ENCODE results near the gene RPP38.

Gene RPP38

DNA sequence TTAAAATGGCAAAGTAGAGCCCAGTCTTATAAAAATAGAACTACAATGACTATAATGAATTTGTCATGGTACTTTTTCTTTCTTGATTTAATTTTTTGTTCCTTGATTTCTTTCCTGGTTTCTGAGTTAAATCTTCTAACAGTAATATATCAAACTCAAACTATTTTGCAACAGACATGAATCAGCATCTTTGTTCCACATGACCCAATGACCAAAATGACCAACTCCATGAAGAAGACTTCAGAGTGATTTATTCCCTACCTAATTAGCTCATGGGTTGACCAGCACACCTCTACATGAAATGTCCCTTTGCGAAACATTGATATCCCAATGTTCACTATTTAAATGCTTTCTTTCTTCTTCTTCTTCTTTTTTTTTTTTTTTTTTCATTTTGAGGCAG, 40.5 kb downstream of the RPP38 start:
- TF ChIP-seq, protein P1, sequence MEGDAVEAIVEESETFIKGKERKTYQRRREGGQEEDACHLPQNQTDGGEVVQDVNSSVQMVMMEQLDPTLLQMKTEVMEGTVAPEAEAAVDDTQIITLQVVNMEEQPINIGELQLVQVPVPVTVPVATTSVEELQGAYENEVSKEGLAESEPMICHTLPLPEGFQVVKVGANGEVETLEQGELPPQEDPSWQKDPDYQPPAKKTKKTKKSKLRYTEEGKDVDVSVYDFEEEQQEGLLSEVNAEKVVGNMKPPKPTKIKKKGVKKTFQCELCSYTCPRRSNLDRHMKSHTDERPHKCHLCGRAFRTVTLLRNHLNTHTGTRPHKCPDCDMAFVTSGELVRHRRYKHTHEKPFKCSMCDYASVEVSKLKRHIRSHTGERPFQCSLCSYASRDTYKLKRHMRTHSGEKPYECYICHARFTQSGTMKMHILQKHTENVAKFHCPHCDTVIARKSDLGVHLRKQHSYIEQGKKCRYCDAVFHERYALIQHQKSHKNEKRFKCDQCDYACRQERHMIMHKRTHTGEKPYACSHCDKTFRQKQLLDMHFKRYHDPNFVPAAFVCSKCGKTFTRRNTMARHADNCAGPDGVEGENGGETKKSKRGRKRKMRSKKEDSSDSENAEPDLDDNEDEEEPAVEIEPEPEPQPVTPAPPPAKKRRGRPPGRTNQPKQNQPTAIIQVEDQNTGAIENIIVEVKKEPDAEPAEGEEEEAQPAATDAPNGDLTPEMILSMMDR (IDR thresholded peaks at IDR 0.05; ENCODE audit: poor library complexity, severe bottlenecking) = no peak
- Histone ChIP-seq H3K9me3 (ENCODE audit: severe bottlenecking) (no peaks in the 10 kb centered on the region), H3K27ac (ENCODE audit: poor library complexity, severe bottlenecking) (no peak overlapping the region), H3K4me1 (ENCODE audit: insufficient read depth, poor library complexity, severe bottlenecking) (no peaks in the 10 kb centered on the region), H3K4me3 (ENCODE audit: severe bottlenecking) (no peak overlapping the region), H3K36me3 (ENCODE audit: low read depth) (peaks cover 11% of the 10 kb centered on the region; the same call in 1 of the 2 replicates), H3K27me3 (ENCODE audit: insufficient read depth, poor library complexity, severe bottlenecking) (no peaks in the 10 kb centered on the region)
- ATAC-seq (ENCODE audit: low read depth) (no peak), DNase-seq (ENCODE audit: low spot score) (no peak)

DNA sequence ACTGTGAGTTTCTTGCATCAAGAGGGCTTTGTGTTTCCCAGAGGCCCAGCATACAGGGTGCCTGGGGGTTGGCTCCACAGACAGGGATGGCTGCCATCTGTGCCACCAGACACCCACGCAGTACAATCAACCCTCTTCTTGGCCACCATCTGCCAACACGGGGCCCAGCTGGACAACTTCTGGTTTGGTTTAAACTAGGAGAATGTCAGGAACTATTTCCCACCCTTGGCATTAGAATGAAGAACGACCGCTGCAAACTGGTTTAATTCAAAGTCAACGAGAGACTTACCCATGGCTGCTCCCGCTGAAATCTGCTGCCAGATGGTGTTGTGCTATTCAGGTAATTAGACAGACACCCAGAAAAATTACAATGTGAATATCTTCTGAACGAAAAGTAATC, 43.5 kb downstream of the RPP38 start:
- no peaks in the 10 kb centered on the region for H3K36me3 ChIP-seq (ENCODE audit: low read depth)
- no peak overlapping the region for H3K27ac ChIP-seq (ENCODE audit: poor library complexity, severe bottlenecking)
- no peaks in the 10 kb centered on the region for H3K27me3 ChIP-seq (ENCODE audit: insufficient read depth, poor library complexity, severe bottlenecking)
- DNase-seq (ENCODE audit: low spot score) (no peak), ATAC-seq (ENCODE audit: low read depth) (no peak)
- H3K4me1 ChIP-seq (ENCODE audit: insufficient read depth, poor library complexity, severe bottlenecking) = no peaks in the 10 kb centered on the region
- TF ChIP-seq, protein P1 (IDR thresholded peaks at IDR 0.05; ENCODE audit: poor library complexity, severe bottlenecking) = no peak
- H3K9me3 ChIP-seq (ENCODE audit: severe bottlenecking) = no peaks in the 10 kb centered on the region
- no peak overlapping the region for H3K4me3 ChIP-seq (ENCODE audit: severe bottlenecking)

DNA sequence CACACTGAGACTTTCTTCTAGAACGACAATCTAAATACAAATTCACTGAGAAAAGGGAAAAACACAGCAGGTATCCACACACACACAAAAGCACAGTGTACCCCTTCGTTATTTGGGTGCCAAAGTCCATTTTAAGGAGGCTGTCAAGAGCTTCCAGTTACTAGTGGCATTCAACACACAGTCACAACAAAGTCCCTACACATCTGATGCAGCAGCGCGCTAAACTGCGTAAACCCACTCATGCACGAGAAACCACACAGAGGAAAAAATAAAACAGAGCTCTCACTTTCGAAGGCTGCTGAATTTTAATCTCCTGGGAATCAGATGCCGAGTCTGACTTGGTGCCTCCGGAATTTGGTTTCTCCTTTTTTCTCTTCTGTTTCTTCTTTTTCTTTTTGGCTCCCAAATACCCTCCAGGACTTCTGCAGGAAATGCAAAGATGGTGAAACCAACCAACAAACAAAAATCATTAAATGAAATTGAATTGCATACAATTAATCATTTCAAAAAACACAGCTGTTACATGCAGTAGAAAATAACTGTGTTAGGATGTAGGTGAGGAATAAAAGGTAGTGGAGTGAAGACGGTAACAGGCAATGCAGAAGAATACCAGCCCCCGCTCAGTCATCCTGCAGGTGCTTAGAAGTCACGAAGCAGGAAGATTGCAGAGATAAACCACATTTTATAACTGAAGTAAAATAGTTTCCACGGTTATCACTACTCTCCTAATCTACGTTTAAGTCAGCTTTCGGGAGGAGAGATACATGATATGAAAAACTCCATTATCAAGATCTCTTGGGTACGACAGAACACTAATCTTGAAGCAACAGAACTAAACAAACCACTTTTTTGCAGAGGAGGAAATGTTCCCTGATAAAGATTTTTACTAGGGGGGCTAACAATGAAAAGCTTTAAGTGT, 44.2 kb downstream of the RPP38 start:
- Histone ChIP-seq H3K9me3 (ENCODE audit: severe bottlenecking) (no peaks in the 10 kb centered on the region), H3K4me3 (ENCODE audit: severe bottlenecking) (no peak overlapping the region), H3K4me1 (ENCODE audit: insufficient read depth, poor library complexity, severe bottlenecking) (no peaks in the 10 kb centered on the region), H3K36me3 (ENCODE audit: low read depth) (no peaks in the 10 kb centered on the region), H3K27me3 (ENCODE audit: insufficient read depth, poor library complexity, severe bottlenecking) (no peaks in the 10 kb centered on the region), H3K27ac (ENCODE audit: poor library complexity, severe bottlenecking) (no peak overlapping the region)
- TF ChIP-seq, protein P1 (IDR thresholded peaks at IDR 0.05; ENCODE audit: poor library complexity, severe bottlenecking) = no peak
- no peak for DNase-seq (ENCODE audit: low spot score)
- ATAC-seq (ENCODE audit: low read depth) = no peak

DNA sequence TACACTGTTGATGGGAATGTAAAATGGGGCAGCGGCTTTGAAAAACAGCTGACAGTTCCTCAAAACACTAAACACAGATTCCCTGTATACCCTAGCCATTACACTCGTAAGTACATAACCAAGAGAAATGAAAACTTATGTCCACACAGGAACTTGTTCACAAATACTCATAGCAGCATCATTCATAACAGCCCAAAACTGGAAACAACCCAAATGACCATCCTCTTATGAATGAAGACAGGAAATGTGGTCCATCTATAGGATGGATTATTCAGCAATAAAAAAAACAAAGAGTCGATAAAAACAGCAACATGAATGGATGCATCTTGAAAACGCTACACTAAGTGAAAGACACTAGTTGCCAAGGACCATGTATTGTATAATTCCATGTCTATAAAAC, 47.6 kb downstream of the RPP38 start:
- H3K27ac ChIP-seq (ENCODE audit: poor library complexity, severe bottlenecking) = no peak overlapping the region
- no peaks in the 10 kb centered on the region for H3K9me3 ChIP-seq (ENCODE audit: severe bottlenecking)
- ATAC-seq (ENCODE audit: low read depth) (no peak), DNase-seq (ENCODE audit: low spot score) (no peak)
- no peaks in the 10 kb centered on the region for H3K4me1 ChIP-seq (ENCODE audit: insufficient read depth, poor library complexity, severe bottlenecking)
- no peaks in the 10 kb centered on the region for H3K27me3 ChIP-seq (ENCODE audit: insufficient read depth, poor library complexity, severe bottlenecking)
- no peak overlapping the region for H3K4me3 ChIP-seq (ENCODE audit: severe bottlenecking)
- no peaks in the 10 kb centered on the region for H3K36me3 ChIP-seq (ENCODE audit: low read depth)
- TF ChIP-seq, protein P1 (IDR thresholded peaks at IDR 0.05; ENCODE audit: poor library complexity, severe bottlenecking) = no peak

DNA sequence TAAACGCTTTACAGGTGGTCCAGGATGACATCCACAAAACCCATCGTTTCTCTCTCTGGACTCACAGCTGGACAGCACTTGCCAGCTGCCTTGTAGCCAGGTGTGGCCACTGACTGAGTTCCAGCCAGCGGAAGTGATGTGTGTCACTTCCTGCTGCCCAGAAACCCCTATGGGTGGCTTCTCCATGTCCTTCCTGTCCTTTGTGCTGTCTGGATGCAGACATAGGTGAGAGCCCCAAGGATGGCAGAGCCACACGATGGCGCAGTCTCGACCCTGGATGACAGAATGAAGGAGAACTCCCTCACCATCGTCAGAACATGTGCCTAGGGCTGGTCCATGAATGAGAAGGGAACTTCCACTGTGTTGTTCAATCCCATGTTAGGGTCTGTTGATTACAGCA, 49.2 kb downstream of the RPP38 start:
- H3K4me3 ChIP-seq (ENCODE audit: severe bottlenecking) = no peak overlapping the region
- H3K27me3 ChIP-seq (ENCODE audit: insufficient read depth, poor library complexity, severe bottlenecking) = no peaks in the 10 kb centered on the region
- ATAC-seq (ENCODE audit: low read depth) (no peak), DNase-seq (ENCODE audit: low spot score) (no peak)
- no peaks in the 10 kb centered on the region for H3K4me1 ChIP-seq (ENCODE audit: insufficient read depth, poor library complexity, severe bottlenecking)
- no peak overlapping the region for H3K27ac ChIP-seq (ENCODE audit: poor library complexity, severe bottlenecking)
- no peaks in the 10 kb centered on the region for H3K9me3 ChIP-seq (ENCODE audit: severe bottlenecking)
- no peaks in the 10 kb centered on the region for H3K36me3 ChIP-seq (ENCODE audit: low read depth)
- TF ChIP-seq, protein P1 (IDR thresholded peaks at IDR 0.05; ENCODE audit: poor library complexity, severe bottlenecking) = no peak
